GM10248 (cell line): ENCODE measurements around the gene STOML2.

Experiments
- CTCF ChIA-PET: fragments of 300-600 bp; sonication (Branson Sonifier 250); formaldehyde crosslinking; extraction: SDS; loops from one replicate; lab custom pipeline; 2021; ENCODE audit warnings: antibody characterized with exemption; lab: Yijun Ruan, JAX
- POLR2A ChIA-PET: fragments of 350-650 bp; sonication (Branson Sonifier 250); formaldehyde crosslinking; extraction: SDS; loops from one replicate; lab custom pipeline; 2020; ENCODE audit warnings: antibody characterized with exemption; lab: Yijun Ruan, JAX
- DNase-seq: peaks from one replicate; pipeline ENCODE4 v3.0.0; 2012; ENCODE audit errors: extremely low spot score
- CTCF ChIP-seq: IDR thresholded peaks from 2 replicates; pipeline ENCODE4 v1.5.1; 2012; ENCODE audit warnings: mild to moderate bottlenecking, low read depth; ENCODE audit errors: extremely low read depth, missing control alignments, control extremely low read depth

Gene STOML2

GRCh38 chr9:35070823-35071813 is 31.8 kb downstream of the STOML2 start:
- ChIA-PET CTCF (interaction anchor here (0.6 to 13.4 kb wide), 18 partner anchors 8 to 171 kb away, joined by 3 to 177 read pairs (median 4); partner anchors contain the start of genes ATOSB, DNAJB5, FANCG and PIGO), POLR2A (interaction anchor here (0.7 to 2.1 kb wide), 10 partner anchors 8 to 84 kb away, joined by 3 to 10 read pairs (median 4); partner anchors contain the start of gene STOML2)
- no peak for DNase-seq
- TF ChIP-seq CTCF = no peak

GRCh38 chr9:35069020-35069419 is 33.9 kb downstream of the STOML2 start:
- no peak for DNase-seq
- CTCF ChIA-PET = interaction anchor here (1.3 to 2.1 kb wide), 4 partner anchors 18 to 535 kb away, joined by 3 to 6 read pairs (median 4); partner anchors contain the start of gene PIGO
- POLR2A ChIA-PET = interaction anchor here (0.6 to 0.9 kb wide), 3 partner anchors 9 to 22 kb away, joined by 3 read pairs; partner anchors contain the start of gene FANCG
- no peak for TF ChIP-seq CTCF

DNA sequence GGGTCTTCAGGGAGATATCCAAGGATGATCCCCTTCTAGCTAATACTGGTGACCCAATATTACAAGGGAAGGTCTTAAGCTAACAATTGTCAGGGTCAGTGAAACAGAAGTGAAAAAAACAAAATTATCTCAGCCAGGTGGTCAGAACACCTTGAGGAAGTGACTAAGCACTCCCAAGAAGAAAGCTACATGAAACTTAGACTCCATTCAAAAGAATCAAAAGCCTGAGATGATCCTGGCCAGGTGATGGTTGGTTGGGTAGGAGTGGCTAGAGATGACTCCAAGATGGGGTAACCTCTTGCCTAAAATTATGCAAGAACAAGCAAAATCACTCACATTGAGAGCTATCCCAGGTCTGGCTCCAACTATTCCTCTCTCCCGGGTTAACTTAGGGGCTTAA is 35.9 kb downstream of the STOML2 start:
- TF ChIP-seq CTCF = no peak
- ChIA-PET CTCF (interaction anchor here (0.6 to 9.8 kb wide), 4 partner anchors 16 to 167 kb away, joined by 3 to 72 read pairs (median 5); partner anchors contain the start of gene PIGO), POLR2A (interaction anchor here (1.1 kb wide), 1 partner anchor 13 kb away, joined by 4 read pairs; the partner anchor contains the start of gene FANCG)
- DNase-seq = no peak

GRCh38 chr9:35060548-35061207 is 42.3 kb downstream of the STOML2 start:
- no peak for DNase-seq
- TF ChIP-seq CTCF = no peak
- POLR2A ChIA-PET = no interaction called here
- CTCF ChIA-PET = interaction anchor here (1.5 to 9.8 kb wide), 2 partner anchors 9 to 36 kb away, joined by 3 to 72 read pairs; partner anchors contain the start of gene PIGO

- POLR2A ChIA-PET = interaction anchor here (0.9 kb wide), 2 partner anchors 8 to 66 kb away, joined by 3 to 4 read pairs; no protein-coding TSS in a partner anchor
- TF ChIP-seq CTCF = no peak
- CTCF ChIA-PET = interaction anchor here (2.2 to 9.8 kb wide), 2 partner anchors 8 to 160 kb away, joined by 6 to 72 read pairs; no protein-coding TSS in a partner anchor
- no peak for DNase-seq
Observed at GRCh38 chr9:35059438-35059837, 43.5 kb downstream of the STOML2 start.

- CTCF ChIA-PET = no interaction called here
Observed at GRCh38 chr9:35057271-35057620, 45.7 kb downstream of the STOML2 start.

More at GRCh38 chr9:35057271-35057620, 45.7 kb downstream of the STOML2 start:
- no peak for TF ChIP-seq CTCF
- POLR2A ChIA-PET = interaction anchor here (0.5 kb wide), 1 partner anchor 10 kb away, joined by 8 read pairs; no protein-coding TSS in a partner anchor
- no peak for DNase-seq
